Mucosa of stomach (tissue), 1 donor: ENCODE data around the gene LGALS7B.
"Not testable (repeated sequence)": the region's sequence is repeated elsewhere in the genome, so short reads cannot be mapped to it uniquely, and the experiment has no call there.

ENCODE experiments used
- H3K27me3 ChIP-seq: one replicate; pipeline ENCODE4 v1.7.0; 2013; ENCODE audit warnings: mild to moderate bottlenecking, low read length; ENCODE audit not compliant: control insufficient read depth, insufficient read depth
- H3K36me3 ChIP-seq: one replicate; pipeline ENCODE4 v1.7.0; 2013; ENCODE audit warnings: low read length; ENCODE audit not compliant: control insufficient read depth, insufficient read depth
- H3K4me1 ChIP-seq: one replicate; pipeline ENCODE4 v1.7.0; 2013; ENCODE audit warnings: mild to moderate bottlenecking, low read length; ENCODE audit not compliant: control insufficient read depth, insufficient read depth
- H3K4me3 ChIP-seq: one replicate; pipeline ENCODE4 v1.7.0; 2013; ENCODE audit warnings: low read length
- H3K9ac ChIP-seq: one replicate; pipeline ENCODE4 v1.7.0; 2013; ENCODE audit warnings: mild to moderate bottlenecking, low read length, moderate library complexity
- H3K9me3 ChIP-seq: one replicate; pipeline ENCODE4 v1.7.0; 2013; ENCODE audit warnings: mild to moderate bottlenecking, low read length, moderate library complexity; ENCODE audit not compliant: control insufficient read depth
- donor health status: Pancreatic carcinoma.

Gene LGALS7B

DNA sequence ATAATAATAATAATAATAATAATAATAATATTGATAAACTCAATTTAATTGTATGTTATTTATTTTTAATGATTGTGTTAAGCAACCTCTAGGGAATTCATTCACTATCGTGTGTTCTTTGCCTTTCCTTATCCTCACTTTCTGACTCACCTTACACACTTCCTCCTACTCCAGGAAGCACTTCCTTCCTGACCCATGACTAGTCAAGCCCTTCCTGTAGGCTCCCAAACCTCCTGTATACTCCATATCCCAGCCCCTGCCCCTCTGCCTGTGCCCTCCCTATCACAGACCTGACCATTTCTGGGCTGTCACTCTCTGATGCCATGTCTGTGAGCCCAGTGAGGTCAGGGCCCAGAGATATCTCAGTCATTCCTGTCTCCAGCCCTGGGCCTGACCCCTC is 16.2 kb downstream of the LGALS7B start:
- Histone ChIP-seq H3K4me3 (no peak overlapping the region), H3K27me3 (no peaks in the 10 kb centered on the region), H3K9me3 (no peaks in the 10 kb centered on the region), H3K36me3 (peaks cover 31% of the 10 kb centered on the region), H3K4me1 (peaks cover 12% of the 10 kb centered on the region), H3K9ac (no peak overlapping the region)

DNA sequence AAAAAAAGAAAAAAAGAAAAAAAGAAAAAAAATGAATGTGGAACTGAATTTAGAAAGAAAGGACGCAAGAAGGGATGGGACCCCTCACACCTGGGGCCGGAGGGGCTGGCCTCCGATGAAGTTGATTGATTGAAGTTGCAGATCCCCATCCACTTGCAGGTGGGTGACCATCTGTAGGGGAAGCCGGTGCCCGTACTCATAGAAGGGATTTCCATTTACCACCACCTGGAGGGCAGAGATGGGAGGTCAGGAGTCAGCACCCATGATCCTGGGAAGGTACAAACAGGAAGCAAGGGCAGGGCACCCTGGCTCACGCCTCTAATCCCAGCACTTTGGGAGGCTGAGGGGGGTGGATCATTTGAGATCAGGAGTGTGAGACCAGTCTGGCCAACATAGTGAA is 17.4 kb downstream of the LGALS7B start:
- Histone ChIP-seq H3K4me1 (peaks cover 12% of the 10 kb centered on the region), H3K27me3 (no peaks in the 10 kb centered on the region), H3K9ac (no peak overlapping the region), H3K36me3 (peaks cover 30% of the 10 kb centered on the region), H3K9me3 (no peaks in the 10 kb centered on the region), H3K4me3 (no peak overlapping the region)

DNA sequence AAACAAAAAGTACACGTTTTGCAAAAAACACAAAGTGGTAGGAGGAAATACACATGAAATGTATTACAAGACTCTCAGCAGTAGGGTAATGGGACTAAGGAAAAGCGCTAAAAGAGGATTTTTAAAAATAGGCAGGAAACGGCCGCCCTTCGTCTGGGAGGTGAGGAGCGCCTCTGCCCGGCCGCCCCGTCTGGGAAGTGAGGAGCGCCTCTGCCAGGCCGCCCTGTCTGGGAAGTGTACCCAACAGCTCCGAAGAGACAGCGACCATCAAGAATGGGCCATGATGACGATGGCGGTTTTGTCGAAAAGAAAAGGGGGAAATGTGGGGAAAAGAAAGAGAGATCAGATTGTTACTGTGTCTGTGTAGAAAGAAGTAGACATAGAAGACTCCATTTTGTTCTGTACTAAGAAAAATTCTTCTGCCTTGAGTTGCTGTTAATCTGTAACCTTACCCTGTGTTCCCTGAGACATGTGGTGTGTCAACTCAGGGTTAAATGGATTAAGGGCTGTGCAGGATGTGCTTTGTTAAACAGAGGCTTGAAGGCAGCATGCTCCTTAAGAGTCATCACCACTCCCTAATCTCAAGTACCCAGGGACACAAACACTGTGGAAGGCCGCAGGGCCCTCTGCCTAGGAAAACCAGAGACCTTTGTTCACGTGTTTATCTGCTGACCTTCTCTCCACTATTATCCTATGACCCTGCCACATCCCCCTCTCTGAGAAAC is 18.5 kb downstream of the LGALS7B start:
- not testable (repeated sequence) for H3K9ac ChIP-seq, H3K9me3 ChIP-seq, H3K4me3 ChIP-seq, H3K27me3 ChIP-seq
- Histone ChIP-seq H3K4me1 (peaks cover 12% of the 10 kb centered on the region), H3K36me3 (peaks cover 18% of the 10 kb centered on the region)

DNA sequence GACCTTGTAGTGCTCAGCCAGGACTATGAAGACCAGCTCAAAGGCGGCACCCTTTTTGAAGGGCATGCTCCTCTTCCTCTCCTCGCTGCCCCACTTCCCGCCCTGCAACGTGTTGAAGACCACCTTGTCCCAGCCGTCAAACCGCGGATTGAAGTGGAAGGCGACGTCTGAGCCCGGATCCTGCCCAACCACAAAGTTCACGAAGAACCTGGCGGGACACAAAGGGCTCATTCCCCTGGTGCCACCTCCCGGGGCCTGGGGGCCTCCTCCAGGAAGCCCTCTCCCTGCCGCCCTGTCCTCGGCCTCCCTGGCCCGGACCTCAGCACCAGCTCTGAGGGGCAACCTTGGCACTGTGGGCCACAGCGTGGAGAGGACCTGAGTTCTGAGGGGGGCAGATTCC is 19.7 kb downstream of the LGALS7B start:
- Histone ChIP-seq H3K9ac (no peak overlapping the region), H3K27me3 (no peaks in the 10 kb centered on the region), H3K4me1 (peaks cover 12% of the 10 kb centered on the region), H3K9me3 (no peaks in the 10 kb centered on the region), H3K4me3 (no peak overlapping the region), H3K36me3 (peaks cover 12% of the 10 kb centered on the region)

DNA sequence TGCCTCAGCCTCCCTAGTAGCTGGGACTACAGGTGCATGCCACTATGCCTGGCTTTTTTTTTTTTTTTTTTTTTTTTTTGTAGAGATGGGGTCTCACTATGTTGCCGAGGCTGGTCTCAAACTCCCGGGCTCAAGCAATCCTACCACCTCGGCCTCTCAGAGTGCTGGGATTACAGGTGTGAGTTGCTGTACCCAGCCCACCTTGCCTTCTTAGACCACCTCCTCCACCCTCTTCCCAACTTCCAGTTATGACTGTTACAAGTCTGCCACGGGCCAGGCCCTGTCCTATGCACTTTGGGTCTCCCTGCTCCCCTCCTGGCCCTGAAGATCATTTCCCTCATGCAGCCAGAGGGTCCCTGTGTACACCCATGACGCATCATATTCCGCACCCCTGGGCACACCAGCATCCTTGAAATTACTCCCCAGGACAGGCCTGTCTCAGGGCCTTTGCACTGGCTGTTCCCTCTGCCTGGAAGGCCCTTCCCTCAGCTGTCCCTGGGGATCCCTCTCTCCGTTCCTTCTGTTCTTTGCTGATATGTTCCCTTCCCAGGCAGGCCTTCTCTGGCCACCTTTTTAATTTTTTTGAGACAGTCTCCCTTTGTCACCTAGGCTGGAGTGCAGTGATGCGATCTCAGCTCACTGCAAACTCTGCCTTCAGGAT is 20.7 kb downstream of the LGALS7B start:
- no peaks in the 10 kb centered on the region for H3K9me3 ChIP-seq
- no peaks in the 10 kb centered on the region for H3K27me3 ChIP-seq
- H3K4me3 ChIP-seq: no peak overlapping the region
- peaks cover 6% of the 10 kb centered on the region for H3K36me3 ChIP-seq
- peaks cover 12% of the 10 kb centered on the region for H3K4me1 ChIP-seq
- no peak overlapping the region for H3K9ac ChIP-seq

DNA sequence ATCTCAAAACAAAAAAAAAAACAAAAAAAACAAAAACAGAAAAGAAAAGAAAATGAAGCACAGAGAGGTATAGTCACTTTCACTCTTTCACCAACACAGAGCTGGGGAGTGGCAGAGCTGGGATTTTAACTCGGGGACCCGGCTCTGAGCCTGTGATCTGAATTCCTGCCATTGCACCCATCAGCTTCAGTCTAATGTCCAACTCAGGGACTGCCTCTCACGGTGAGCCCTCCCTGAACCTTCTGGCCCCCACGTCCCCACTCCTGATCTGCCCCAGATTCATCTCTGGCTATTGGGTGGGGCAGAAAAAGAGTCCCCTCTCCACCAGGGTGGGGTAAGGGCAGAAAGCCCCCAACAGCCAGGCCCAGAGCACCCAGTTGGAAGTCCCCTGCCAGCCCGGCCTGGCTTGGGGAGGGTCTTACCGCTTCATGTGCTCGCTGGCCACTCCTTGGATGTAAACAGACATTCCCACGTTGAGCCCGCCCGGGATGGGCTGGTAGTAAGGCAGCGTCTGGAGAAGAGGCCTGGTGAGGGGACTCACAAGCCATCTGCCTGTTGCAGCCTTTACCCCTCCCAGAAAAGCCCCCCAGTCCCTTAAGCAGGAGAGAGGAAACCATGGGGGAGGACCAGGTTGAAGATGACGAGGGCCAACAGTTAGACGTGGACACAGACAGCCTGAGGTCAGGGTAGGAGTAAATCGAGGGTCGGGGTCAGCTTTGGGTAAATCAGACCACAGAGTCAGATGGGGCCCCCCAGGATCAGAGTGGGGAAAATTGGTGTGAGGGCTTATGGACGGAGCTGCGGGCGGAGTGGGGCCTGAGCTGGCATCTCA is 23.2 kb downstream of the LGALS7B start:
- Histone ChIP-seq H3K4me3 (peak overlapping the region; percentile 76), H3K9me3 (no peaks in the 10 kb centered on the region), H3K27me3 (no peaks in the 10 kb centered on the region), H3K4me1 (peaks cover 16% of the 10 kb centered on the region), H3K36me3 (peaks cover 4% of the 10 kb centered on the region), H3K9ac (peak overlapping the region; percentile 85)

DNA sequence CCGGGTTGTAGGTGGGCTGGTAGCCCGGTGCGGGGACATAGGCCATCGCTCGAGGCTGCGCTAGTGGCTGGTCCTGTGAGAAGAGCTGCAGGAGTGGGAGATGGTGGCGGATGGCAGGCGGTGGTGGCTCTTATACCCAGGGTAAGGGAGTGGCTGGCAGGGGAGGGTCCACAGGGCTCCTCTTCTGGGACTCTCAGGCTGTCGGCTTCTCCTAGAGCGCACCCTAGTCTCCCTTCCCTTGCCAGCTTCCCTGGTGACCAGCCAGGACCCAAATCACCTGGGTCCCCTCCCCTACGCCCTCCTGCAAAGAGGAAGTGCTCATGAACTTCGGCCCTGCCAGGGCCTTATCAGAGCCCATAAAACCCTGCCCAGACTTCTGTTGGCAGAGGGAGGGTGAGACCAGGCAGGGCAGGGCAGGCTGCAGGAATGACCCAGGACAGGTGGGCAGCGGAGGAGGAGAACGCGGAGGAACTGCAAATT is 23.9 kb downstream of the LGALS7B start, which contains the start of gene LGALS4:
Gene LGALS4 (minus strand): TSS at position 105 of the 480 bp plus-strand sequence. CDS start 59 bp downstream, at position 46.
- Histone ChIP-seq H3K4me1 (peaks cover 23% of the 10 kb centered on the region), H3K36me3 (peaks cover 4% of the 10 kb centered on the region), H3K9ac (peak within 1 kb of the TSS; percentile 85)

DNA sequence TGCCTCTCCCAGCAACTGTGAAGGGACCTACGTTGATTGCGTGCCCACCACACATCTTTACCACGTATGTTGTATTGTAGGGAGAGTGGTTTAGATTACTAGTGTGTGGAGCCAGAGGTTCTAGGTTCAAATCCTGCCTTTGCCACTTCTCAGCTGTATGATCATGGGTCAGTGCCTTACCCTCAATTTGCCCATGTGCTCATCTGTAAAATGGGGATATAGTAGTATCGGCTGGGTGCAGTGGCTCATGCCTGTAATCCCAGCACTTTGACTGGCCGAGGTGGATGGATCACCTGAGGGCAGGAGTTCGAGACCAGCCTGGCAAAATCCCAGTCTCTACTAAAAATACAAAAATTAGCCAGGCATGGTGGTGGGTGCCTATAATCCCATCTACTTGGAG is 24.3 kb downstream of the LGALS7B start:
- peak overlapping the region; percentile 29 for H3K9ac ChIP-seq
- H3K9me3 ChIP-seq: no peaks in the 10 kb centered on the region
- peaks cover 4% of the 10 kb centered on the region for H3K36me3 ChIP-seq
- H3K4me1 ChIP-seq: peaks cover 26% of the 10 kb centered on the region
- peak overlapping the region; percentile 29 for H3K4me3 ChIP-seq
- H3K27me3 ChIP-seq: no peaks in the 10 kb centered on the region

More for the DNA sequence above, 23.9 kb downstream of the LGALS7B start, which contains the start of gene LGALS4:
- Histone ChIP-seq H3K4me3 (peak within 1 kb of the TSS; percentile 76), H3K9me3 (no peaks in the 10 kb centered on the region), H3K27me3 (no peaks in the 10 kb centered on the region)

DNA sequence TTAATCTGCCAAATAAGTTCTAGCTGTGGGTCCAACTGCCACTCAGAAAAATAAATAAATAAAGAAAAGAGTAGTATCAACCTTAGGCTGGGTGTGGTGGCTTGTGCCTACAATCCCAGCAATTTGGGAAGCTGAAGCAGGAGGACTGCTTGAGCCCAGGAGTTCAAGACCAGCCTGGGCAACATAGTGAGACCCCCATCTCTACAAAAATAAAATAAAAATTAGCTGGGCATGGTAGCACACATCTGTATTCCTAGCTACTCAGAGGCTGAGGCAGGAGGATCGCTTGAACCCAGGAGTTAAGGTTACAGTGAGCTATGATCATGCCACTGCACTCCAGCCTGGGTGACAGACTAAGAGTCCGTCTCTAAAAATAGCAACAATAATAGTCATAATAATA is 24.9 kb downstream of the LGALS7B start:
- H3K4me3 ChIP-seq, H3K9me3 ChIP-seq, H3K9ac ChIP-seq, H3K36me3 ChIP-seq, H3K27me3 ChIP-seq: not testable (repeated sequence)
- peaks cover 32% of the 10 kb centered on the region for H3K4me1 ChIP-seq

DNA sequence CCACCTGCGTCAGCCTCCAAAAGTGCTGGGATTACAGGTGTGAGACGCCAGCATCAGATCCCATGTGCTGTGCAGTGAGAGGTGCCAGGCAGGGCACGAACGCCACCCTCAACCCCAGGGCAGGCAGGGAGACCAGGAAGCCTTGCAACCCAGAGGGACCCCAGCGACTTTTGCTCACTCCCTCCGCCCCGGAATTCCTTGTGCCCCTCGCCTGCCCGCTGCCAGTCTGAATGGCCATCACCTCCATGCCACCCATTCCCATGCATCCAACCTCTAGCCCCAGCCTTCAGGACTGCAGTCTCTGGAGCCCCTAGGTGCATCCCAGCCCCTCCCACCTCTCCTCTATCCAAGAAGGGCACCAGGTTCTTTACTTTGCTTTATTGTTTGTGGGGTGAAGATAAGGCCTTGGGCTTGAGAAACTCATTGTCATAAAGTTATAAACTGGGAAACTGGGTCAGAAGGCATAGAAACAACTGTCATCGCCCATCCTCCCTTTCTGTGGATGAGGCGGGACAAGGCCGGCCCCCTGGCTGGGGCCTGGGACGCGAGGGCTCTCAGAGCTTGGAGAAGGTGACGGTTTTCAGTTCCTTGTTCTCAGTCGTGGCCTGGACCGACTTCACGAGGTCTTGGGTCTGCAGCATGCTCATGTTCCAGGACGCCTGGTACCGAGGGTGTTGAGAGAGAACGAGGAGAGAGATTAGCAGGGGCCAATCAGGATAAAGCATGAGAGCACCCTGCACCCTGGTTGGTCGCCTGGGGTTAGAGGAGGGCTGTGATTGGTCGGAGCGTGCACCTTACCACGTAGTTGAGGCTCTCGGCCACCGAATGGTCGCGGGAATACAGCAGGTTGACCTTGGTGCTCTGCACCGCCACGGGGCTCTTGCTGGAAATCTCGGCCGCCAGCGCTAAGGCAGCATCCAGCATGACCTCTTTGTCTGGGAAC is 26.3 kb downstream of the LGALS7B start:
- Histone ChIP-seq H3K27me3 (no peaks in the 10 kb centered on the region), H3K9me3 (no peaks in the 10 kb centered on the region), H3K36me3 (peaks cover 4% of the 10 kb centered on the region), H3K4me3 (no peak overlapping the region), H3K9ac (no peak overlapping the region), H3K4me1 (peaks cover 43% of the 10 kb centered on the region)

DNA sequence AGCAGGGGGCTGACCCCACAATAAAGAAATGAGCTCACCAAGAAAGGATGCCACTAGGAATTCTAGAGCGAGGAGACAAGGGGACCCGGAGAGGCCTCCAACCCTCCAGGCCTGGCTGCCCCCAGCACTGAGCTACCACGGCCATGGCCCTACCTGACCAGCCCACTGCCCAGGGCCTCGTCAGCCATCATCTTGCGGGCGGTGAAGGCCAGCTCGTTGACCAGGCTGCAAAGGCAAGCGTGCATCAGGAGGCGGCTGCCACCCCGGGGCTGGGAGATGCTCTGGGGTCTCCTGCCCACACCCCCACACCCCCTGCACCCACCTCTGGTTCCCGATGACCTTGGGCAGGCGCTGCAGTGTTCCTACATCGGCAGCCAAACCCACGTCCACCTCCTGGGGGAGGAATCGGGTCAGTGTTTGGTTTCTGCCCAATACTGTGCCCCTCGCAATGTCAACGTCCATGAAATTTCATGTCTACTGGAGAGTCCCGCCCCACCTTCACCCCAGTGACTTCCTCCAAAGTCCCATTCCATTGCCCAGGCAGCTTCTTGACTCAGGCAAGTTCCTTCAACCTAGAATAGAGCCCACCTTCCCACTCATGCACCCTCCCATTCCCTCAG is 27.2 kb downstream of the LGALS7B start:
- H3K27me3 ChIP-seq: no peaks in the 10 kb centered on the region
- H3K36me3 ChIP-seq: peaks cover 4% of the 10 kb centered on the region
- no peaks in the 10 kb centered on the region for H3K9me3 ChIP-seq
- H3K4me3 ChIP-seq: no peak overlapping the region
- H3K4me1 ChIP-seq: peaks cover 49% of the 10 kb centered on the region
- no peak overlapping the region for H3K9ac ChIP-seq
